Measurements from ENCODE around the gene TSSK6. TPM values are rescaled to one million over a fixed set of nuclear protein-coding genes. Genes with fewer than 3 reads are reported as not detected.

TSSK6 gene
- total RNA-seq (2022; extraction: Qiagen RNA extraction): 1.2 to 1.9 TPM (median 1.5 TPM) in 5 replicates

GRCh38 chr19:19514881-19515641 is at the start of gene TSSK6:
Gene TSSK6, minus strand, starts transcription at chr19:19515548. Its CDS starts 121 bp downstream, at chr19:19515427.

GRCh38 chr19:19538061-19538784 is 22.9 kb upstream of the TSSK6 start, which contains the start of gene CILP2:
Gene CILP2, plus strand, starts transcription at chr19:19538265. Its CDS starts 85 bp downstream, at chr19:19538350.

GRCh38 chr19:19528721-19529490 is 13.6 kb upstream of the TSSK6 start, which contains the start of gene YJEFN3:
Gene YJEFN3, plus strand, starts transcription at chr19:19528911. Its CDS starts 22 bp downstream, at chr19:19528933.

GRCh38 chr19:19515642-19516519 is 533 bp upstream of the TSSK6 start, which contains the start of gene NDUFA13:
Gene NDUFA13, plus strand, starts transcription at chr19:19516225. Its CDS starts 14 bp downstream, at chr19:19516239.

Other genes starting within 250 kb of the TSSK6 start
- gene TM6SF2, start 242.2 kb downstream of the TSSK6 start, total RNA-seq (2022; extraction: Qiagen RNA extraction): 0.37 to 0.62 TPM (median 0.47 TPM) in 5 replicates
- gene SUGP1, start 195.0 kb downstream of the TSSK6 start, total RNA-seq (2022; extraction: Qiagen RNA extraction): 21.3 to 30.2 TPM (median 24.2 TPM) in 5 replicates
- gene MAU2, start 194.7 kb downstream of the TSSK6 start, total RNA-seq (2022; extraction: Qiagen RNA extraction): 11.7 to 14.6 TPM (median 12.6 TPM) in 5 replicates
- gene GATAD2A, start 109.9 kb downstream of the TSSK6 start, total RNA-seq (2022; extraction: Qiagen RNA extraction): 39.9 to 44.6 TPM (median 42.7 TPM) in 5 replicates
- 141 to 164 TPM (median 157 TPM) in 5 replicates for gene NDUFA13, start 677 bp upstream of the TSSK6 start, total RNA-seq (2022; extraction: Qiagen RNA extraction)
- 2.4 to 4.2 TPM (median 3.0 TPM) in 5 replicates for gene YJEFN3, start 13.4 kb upstream of the TSSK6 start, total RNA-seq (2022; extraction: Qiagen RNA extraction)
- 0.13 to 0.38 TPM (median 0.21 TPM) in 5 replicates for gene CILP2, start 22.7 kb upstream of the TSSK6 start, total RNA-seq (2022; extraction: Qiagen RNA extraction)
- gene PBX4, start 103.1 kb upstream of the TSSK6 start, total RNA-seq (2022; extraction: Qiagen RNA extraction): 1.8 to 2.6 TPM (median 2.0 TPM) in 5 replicates
- gene LPAR2, start 112.7 kb upstream of the TSSK6 start, total RNA-seq (2022; extraction: Qiagen RNA extraction): 4.0 to 4.7 TPM (median 4.0 TPM) in 5 replicates
- 4.6 to 6.4 TPM (median 5.4 TPM) in 5 replicates for gene GMIP, start 128.1 kb upstream of the TSSK6 start, total RNA-seq (2022; extraction: Qiagen RNA extraction)
- gene ATP13A1, start 148.1 kb upstream of the TSSK6 start, total RNA-seq (2022; extraction: Qiagen RNA extraction): 27.3 to 32.0 TPM (median 30.7 TPM) in 5 replicates
- gene ZNF101, start 153.3 kb upstream of the TSSK6 start, total RNA-seq (2022; extraction: Qiagen RNA extraction): 3.3 to 5.9 TPM (median 4.2 TPM) in 5 replicates
- gene ZNF14, start 217.6 kb upstream of the TSSK6 start, total RNA-seq (2022; extraction: Qiagen RNA extraction): 1.7 to 2.4 TPM (median 2.1 TPM) in 5 replicates

Data from A549 treated with Hydrocortisone at 1 μM for 4 hours (cell line).